Neuron (in vitro differentiated cells): ENCODE data around the gene RAB3GAP2.
"Not testable (repeated sequence)": the region's sequence is repeated elsewhere in the genome, so short reads cannot be mapped to it uniquely, and the experiment has no call there.

Experiments used
- H2AFZ ChIP-seq: one replicate; pipeline ENCODE4 v1.6.1; 2013; ENCODE audit warnings: low read depth, mild to moderate bottlenecking, inconsistent platforms, low read length, moderate library complexity
- H3K27me3 ChIP-seq: one replicate; pipeline ENCODE4 v1.6.1; 2013; ENCODE audit warnings: low read length; ENCODE audit not compliant: insufficient read depth
- H3K36me3 ChIP-seq: one replicate; pipeline ENCODE4 v1.6.1; 2013; ENCODE audit warnings: low read length; ENCODE audit not compliant: insufficient read depth
- H3K4me1 ChIP-seq: one replicate; pipeline ENCODE4 v1.6.1; 2013; ENCODE audit warnings: low read length; ENCODE audit not compliant: insufficient read depth
- H3K4me3 ChIP-seq: 2 replicates; pipeline ENCODE4 v1.5.1; 2013; ENCODE audit warnings: mild to moderate bottlenecking, low read length, moderate library complexity
- H3K9me3 ChIP-seq: one replicate; pipeline ENCODE4 v1.6.1; 2013; ENCODE audit warnings: low read length

Gene RAB3GAP2

GRCh38 chr1:220274251-220274855 lies 2.1 kb upstream of the RAB3GAP2 start:
- H3K4me3 ChIP-seq, result no peak overlapping the region
- peak overlapping the region; percentile 42 for H2AFZ ChIP-seq
- H3K9me3 ChIP-seq, result no peaks in the 10 kb centered on the region
- peaks cover 20% of the 10 kb centered on the region for H3K4me1 ChIP-seq
- no peaks in the 10 kb centered on the region for H3K27me3 ChIP-seq
- H3K36me3 ChIP-seq, result peaks cover 4% of the 10 kb centered on the region

DNA sequence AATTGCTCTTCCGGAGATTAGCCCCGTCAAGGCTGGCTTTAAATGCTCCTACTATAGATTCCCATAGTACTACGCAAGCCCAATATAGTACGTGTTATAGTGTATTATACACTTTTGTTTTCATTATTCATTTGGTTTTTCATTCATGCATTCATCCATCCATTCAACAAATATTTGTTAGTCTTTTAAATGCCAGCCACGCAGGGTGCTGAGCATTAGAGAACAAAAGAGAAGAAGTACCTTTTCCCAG lies 513 bp upstream of the RAB3GAP2 start:
- Histone ChIP-seq H3K4me3 (peak overlapping the region; percentile 83), H3K9me3 (no peaks in the 10 kb centered on the region), H3K4me1 (peaks cover 20% of the 10 kb centered on the region)

GRCh38 chr1:220271706-220272046 lies 577 bp downstream of the RAB3GAP2 start:
- no peaks in the 10 kb centered on the region for H3K27me3 ChIP-seq
- peaks cover 21% of the 10 kb centered on the region for H3K36me3 ChIP-seq
- peak overlapping the region; percentile 83 for H3K4me3 ChIP-seq
- H3K4me1 ChIP-seq, result peaks cover 20% of the 10 kb centered on the region
- no peaks in the 10 kb centered on the region for H3K9me3 ChIP-seq
- peak overlapping the region; percentile 98 for H2AFZ ChIP-seq

More for the DNA sequence above, 513 bp upstream of the RAB3GAP2 start:
- Histone ChIP-seq H2AFZ (peak overlapping the region; percentile 98), H3K27me3 (no peaks in the 10 kb centered on the region), H3K36me3 (peaks cover 10% of the 10 kb centered on the region)

GRCh38 chr1:220269036-220269435 lies 3.2 kb downstream of the RAB3GAP2 start:
- Histone ChIP-seq H3K4me3 (no peak overlapping the region), H3K36me3 (peaks cover 35% of the 10 kb centered on the region)

DNA sequence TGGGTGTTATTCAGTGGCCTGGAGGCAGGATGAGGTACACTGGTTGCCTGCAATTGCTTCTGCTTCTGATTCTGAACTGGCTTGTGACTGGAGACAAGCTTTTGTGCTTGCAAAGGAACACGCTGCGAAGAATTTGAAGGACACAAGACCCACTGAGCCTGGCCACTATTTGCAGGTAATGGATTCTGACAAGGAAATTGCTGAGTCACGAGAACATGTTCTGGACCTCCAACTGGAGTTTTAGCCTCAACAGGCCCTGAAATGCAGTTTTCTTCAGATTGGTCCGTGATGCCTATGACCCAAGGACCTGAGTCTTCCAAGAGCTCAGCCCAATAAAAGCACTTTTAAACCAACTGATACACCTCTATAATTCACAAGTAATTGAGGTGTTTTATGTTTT lies 4.6 kb downstream of the RAB3GAP2 start:
- peaks cover 6% of the 10 kb centered on the region for H3K9me3 ChIP-seq
- peaks cover 39% of the 10 kb centered on the region for H3K36me3 ChIP-seq
- no peak overlapping the region for H3K4me3 ChIP-seq
- H2AFZ ChIP-seq, result no peak overlapping the region
- peaks cover 11% of the 10 kb centered on the region for H3K4me1 ChIP-seq
- H3K27me3 ChIP-seq, result no peaks in the 10 kb centered on the region

More at GRCh38 chr1:220269036-220269435, 3.2 kb downstream of the RAB3GAP2 start:
- Histone ChIP-seq H3K4me1 (peaks cover 15% of the 10 kb centered on the region), H3K27me3 (no peaks in the 10 kb centered on the region), H2AFZ (no peak overlapping the region), H3K9me3 (peaks cover 6% of the 10 kb centered on the region)

DNA sequence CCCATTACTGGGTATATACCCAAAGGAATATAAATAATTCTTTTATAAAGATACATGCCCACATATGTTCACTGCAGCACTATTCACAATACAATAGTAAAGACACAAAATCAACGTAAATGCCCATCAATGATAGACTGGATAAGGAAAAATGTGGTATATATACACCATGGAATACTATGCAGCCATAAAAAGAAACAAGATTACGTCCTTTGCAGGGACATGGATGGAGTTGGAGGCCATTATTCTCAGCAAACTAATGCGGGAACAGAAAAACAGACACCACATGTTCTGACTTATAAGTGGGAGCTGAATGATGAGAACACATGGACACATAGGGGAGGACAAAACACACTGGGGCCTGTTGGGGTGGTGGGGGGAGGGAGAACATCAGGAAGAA lies 12.0 kb downstream of the RAB3GAP2 start:
- not testable (repeated sequence) for H3K4me1 ChIP-seq, H3K4me3 ChIP-seq, H3K36me3 ChIP-seq, H2AFZ ChIP-seq, H3K27me3 ChIP-seq, H3K9me3 ChIP-seq

- not testable (repeated sequence) for H3K9me3 ChIP-seq, H3K27me3 ChIP-seq, H3K4me1 ChIP-seq, H2AFZ ChIP-seq, H3K36me3 ChIP-seq, H3K4me3 ChIP-seq
These were observed 12.5 kb downstream of the RAB3GAP2 start for GRCh38 chr1:220259756-220260155.

DNA sequence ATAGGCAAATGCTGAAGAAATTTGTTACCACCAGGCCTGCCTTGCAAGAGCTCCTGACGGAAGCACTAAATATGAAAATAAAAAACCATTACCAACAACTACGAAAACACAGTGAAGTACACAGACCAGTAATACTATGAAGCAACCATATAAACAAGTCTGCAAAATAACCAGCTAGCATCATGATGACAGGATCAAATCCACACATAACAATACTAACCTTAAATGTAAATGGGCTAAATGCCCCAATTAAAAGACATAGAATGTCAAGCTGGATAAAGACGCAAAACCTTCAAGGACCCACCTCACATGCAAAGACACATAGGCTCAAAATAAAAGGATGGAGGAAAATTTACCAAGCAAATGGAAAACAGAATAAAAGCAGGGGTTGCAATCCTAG lies 16.1 kb downstream of the RAB3GAP2 start:
- Histone ChIP-seq H3K9me3 (peaks cover 12% of the 10 kb centered on the region), H3K36me3 (peaks cover 15% of the 10 kb centered on the region)
- H3K27me3 ChIP-seq, H3K4me3 ChIP-seq, H2AFZ ChIP-seq, H3K4me1 ChIP-seq: not testable (repeated sequence)

DNA sequence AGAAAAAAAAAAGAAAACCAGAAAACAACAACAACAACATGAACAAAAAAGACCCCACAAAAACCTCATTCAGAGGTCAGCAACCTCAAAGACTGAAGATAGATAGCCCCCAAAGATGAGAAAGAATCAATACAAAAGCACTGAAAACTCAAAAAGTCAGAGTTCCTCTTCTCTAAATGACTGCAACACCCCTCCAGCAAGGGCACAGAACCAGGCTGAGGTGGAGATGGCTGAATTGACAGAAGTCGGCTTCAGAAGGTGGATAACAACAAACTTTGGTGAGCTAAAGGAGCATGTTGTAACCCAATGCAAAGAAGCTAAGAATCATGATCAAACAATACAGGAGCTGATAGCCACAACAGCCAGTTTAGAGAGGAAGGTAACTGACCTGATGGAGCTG lies 17.0 kb downstream of the RAB3GAP2 start:
- H3K27me3 ChIP-seq, result no peaks in the 10 kb centered on the region
- H3K4me3 ChIP-seq, result no peak overlapping the region
- peaks cover 17% of the 10 kb centered on the region for H3K36me3 ChIP-seq
- peaks cover 16% of the 10 kb centered on the region for H3K9me3 ChIP-seq
- H3K4me1 ChIP-seq, result no peaks in the 10 kb centered on the region
- no peak overlapping the region for H2AFZ ChIP-seq

GRCh38 chr1:220253290-220253689 lies 19.0 kb downstream of the RAB3GAP2 start:
- H3K9me3 ChIP-seq, result peaks cover 29% of the 10 kb centered on the region
- H2AFZ ChIP-seq, H3K4me1 ChIP-seq, H3K27me3 ChIP-seq, H3K4me3 ChIP-seq: not testable (repeated sequence)
- H3K36me3 ChIP-seq, result peaks cover 21% of the 10 kb centered on the region

DNA sequence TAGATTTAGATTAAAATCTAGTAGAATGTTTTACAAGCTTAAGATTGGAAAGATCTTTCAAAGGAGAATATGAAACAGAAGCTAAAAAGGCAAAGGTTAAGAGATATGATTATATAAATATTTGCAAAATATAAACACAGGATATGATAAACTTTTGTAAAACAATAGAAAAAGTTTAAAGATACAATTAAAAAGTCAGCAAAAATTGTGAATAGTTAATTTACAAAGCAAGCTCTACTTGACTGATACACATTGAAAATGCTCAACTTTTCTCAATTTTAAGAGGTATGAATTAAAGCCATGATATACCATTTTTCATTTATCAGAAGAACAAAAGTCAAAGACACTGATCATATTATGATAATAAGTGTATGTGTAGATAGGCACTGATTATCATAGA lies 21.0 kb downstream of the RAB3GAP2 start:
- H3K4me1 ChIP-seq, result no peaks in the 10 kb centered on the region
- no peak overlapping the region for H2AFZ ChIP-seq
- H3K9me3 ChIP-seq, result peaks cover 34% of the 10 kb centered on the region
- H3K4me3 ChIP-seq, result no peak overlapping the region
- no peaks in the 10 kb centered on the region for H3K27me3 ChIP-seq
- H3K36me3 ChIP-seq, result peaks cover 21% of the 10 kb centered on the region

- Histone ChIP-seq H3K9me3 (peaks cover 34% of the 10 kb centered on the region), H3K27me3 (no peaks in the 10 kb centered on the region), H3K36me3 (peaks cover 21% of the 10 kb centered on the region), H3K4me1 (no peaks in the 10 kb centered on the region), H3K4me3 (no peak overlapping the region), H2AFZ (no peak overlapping the region)
These were observed 21.6 kb downstream of the RAB3GAP2 start for GRCh38 chr1:220250681-220251080.

DNA sequence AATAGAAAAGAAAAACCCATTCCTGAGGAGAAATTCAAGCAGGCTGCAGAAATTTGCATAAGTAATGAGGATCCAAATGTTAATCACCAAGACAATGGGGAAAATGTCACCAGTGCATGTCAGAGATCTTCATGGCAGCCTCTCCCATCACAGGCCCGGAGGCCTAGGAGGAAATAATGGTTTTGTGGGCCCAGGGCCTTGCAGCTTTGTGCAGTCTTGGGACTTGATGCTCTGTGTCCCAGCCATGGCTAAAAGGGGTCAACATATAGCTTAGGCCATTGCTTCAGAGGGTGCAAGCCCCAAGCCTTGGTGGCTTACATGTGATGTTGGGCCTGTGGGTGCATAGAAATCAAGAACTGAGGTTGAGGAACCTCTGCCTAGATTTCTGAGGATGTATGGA lies 22.7 kb downstream of the RAB3GAP2 start:
- Histone ChIP-seq H3K9me3 (peaks cover 34% of the 10 kb centered on the region), H2AFZ (no peak overlapping the region), H3K36me3 (peaks cover 21% of the 10 kb centered on the region), H3K27me3 (no peaks in the 10 kb centered on the region), H3K4me1 (no peaks in the 10 kb centered on the region), H3K4me3 (no peak overlapping the region)

DNA sequence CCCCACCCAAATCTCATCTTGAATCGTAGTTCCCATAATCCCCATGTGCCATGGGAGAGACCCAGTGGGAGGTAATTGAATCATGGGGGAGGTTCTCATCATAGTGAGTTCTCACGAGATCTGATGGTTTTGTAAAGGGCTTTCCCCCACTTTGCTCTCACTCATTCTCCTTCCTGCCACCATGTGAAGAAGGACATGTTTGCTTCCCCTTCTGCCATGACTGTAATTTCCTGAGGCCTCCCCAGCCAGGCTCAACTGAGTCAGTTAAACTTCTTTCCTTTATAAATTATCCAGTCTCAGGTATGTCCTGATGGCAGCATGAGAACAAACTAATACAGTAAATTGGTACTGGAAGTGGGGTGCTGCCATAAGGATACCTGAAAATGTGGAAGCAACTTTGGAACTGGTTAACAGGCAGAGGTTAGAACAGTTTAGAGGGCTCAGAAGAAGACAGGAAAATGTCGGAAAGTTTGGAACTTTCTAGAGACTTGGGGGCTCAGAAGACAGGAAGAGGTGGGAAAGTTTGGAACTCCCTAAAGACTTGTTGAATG lies 23.5 kb downstream of the RAB3GAP2 start:
- H3K36me3 ChIP-seq, result peaks cover 21% of the 10 kb centered on the region
- not testable (repeated sequence) for H2AFZ ChIP-seq, H3K4me1 ChIP-seq, H3K4me3 ChIP-seq, H3K27me3 ChIP-seq
- peaks cover 34% of the 10 kb centered on the region for H3K9me3 ChIP-seq
